Bone marrow (tissue), 2 donors: ENCODE data around the gene CDC27.
"Not testable (repeated sequence)": the region's sequence is repeated elsewhere in the genome, so short reads cannot be mapped to it uniquely, and the experiment has no call there.

Experiments used
- DNase-seq, 2 donors: peaks; one replicate each; lab custom pipeline; 2025; lab: John Stamatoyannopoulos, UW

The CDC27 gene

DNA sequence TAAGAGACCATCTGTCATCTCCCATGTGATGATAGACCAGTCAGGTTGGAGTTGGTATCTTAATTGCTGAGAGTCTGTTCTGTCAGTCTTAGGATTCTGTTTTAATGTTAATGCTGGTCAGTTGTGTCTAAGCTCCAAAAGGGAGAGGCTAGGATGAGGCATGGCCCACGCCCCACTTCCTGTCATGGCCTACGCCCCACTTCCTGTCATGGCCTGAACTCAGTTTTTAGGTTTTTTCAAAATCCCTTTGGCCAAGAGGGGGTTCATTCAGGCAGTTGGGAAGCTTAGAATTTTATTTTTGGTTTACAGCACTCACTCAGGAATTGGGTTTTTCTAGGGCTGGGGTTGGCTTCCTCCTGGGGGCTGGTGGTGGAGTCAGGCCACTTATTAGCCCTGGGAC lies 117.9 kb downstream of the CDC27 start:
- DNase-seq = not testable (repeated sequence)

DNA sequence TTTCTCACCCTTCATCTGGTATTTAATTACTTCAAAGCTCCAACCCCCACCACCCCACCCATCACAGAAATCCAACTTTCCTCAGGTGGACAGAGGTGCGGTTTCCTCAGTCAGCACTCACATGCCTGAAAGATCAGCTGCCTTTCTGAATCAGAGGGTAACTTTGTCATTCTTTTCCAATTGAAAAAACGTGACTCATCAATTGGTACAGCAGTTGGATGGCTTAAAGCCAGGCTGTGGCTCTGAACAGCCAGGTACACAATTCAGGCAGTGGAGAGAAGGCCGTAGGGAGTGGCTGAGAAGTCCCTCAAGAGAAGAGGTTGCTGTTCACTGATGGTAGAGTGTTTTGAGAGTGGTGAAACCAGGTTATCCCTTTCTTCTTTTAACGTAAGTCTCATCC lies 118.8 kb downstream of the CDC27 start:
- not testable (repeated sequence) for DNase-seq
